Fibroblast of villous mesenchyme (primary cell): ENCODE measurements around the gene TNS3. TPM values are rescaled to one million over a fixed set of nuclear protein-coding genes. Genes with fewer than 3 reads are reported as not detected.
"Not testable (repeated sequence)": the region's sequence is repeated elsewhere in the genome, so short reads cannot be mapped to it uniquely, and the experiment has no call there.

Experiments used
- DNase-seq: peaks from one replicate; pipeline ENCODE4 v3.0.0-alpha.2; 2010; ENCODE audit warnings: low read depth
- H3K4me3 ChIP-seq: 2 replicates; pipeline ENCODE4 v1.5.1; 2011; ENCODE audit warnings: low read depth, mild to moderate bottlenecking, low read length
- CTCF ChIP-seq: IDR thresholded peaks from 2 replicates; pipeline ENCODE4 v1.5.1; 2012; ENCODE audit warnings: low read depth, mild to moderate bottlenecking, low read length; ENCODE audit not compliant: insufficient read depth
- total RNA-seq: library from RNA; depleted of rRNA; stranded (reverse); fragments of >200 nt; gene quantifications from 2 replicates; pipeline ENCODE4 v1.2.3, GENCODE V29; 2012

TNS3 gene
- total RNA-seq, 1 donor: 202 TPM

GRCh38 chr7:47610506-47611044, 28.7 kb upstream of the TNS3 start:
- peak; percentile 98 for DNase-seq
- peak overlapping the region; percentile 7 for H3K4me3 ChIP-seq
- no peak for TF ChIP-seq CTCF

GRCh38 chr7:47609803-47610452, 28.0 kb upstream of the TNS3 start:
- H3K4me3 ChIP-seq: peak overlapping the region; percentile 7
- peak; percentile 97 for DNase-seq
- TF ChIP-seq CTCF: no peak

- peak; percentile 63 for DNase-seq
- not testable (repeated sequence) for H3K4me3 ChIP-seq
Measured at GRCh38 chr7:47606593-47607046, 24.7 kb upstream of the TNS3 start.

- no peak for DNase-seq
- no peak overlapping the region for H3K4me3 ChIP-seq
- no peak for TF ChIP-seq CTCF
Measured at GRCh38 chr7:47605816-47606575, 24.1 kb upstream of the TNS3 start.

- TF ChIP-seq CTCF: no peak
- no peak for DNase-seq
Measured at GRCh38 chr7:47604496-47604890, 22.6 kb upstream of the TNS3 start.

GRCh38 chr7:47603514-47604255, 21.8 kb upstream of the TNS3 start:
- H3K4me3 ChIP-seq, DNase-seq: not testable (repeated sequence)

More at GRCh38 chr7:47604496-47604890, 22.6 kb upstream of the TNS3 start:
- no peak overlapping the region for H3K4me3 ChIP-seq

- H3K4me3 ChIP-seq: no peak overlapping the region
- TF ChIP-seq CTCF: no peak
- peak; percentile 56 for DNase-seq
Measured at GRCh38 chr7:47602272-47603004, 20.5 kb upstream of the TNS3 start.
